HepG2 (cell line): Measurements from ENCODE around the gene ZNF792. TPM values are rescaled to one million over a fixed set of nuclear protein-coding genes. Genes with fewer than 3 reads are reported as not detected.
A peak's percentile ranks its signal among the peaks of the same experiment; 100 is the strongest.

Source experiments
- BHLHE40 ChIP-seq: IDR thresholded peaks from 2 replicates; pipeline ENCODE4 v1.6.1; 2011; ENCODE audit warnings: low read length, improper control_type of control experiment
- ETV6 ChIP-seq: sonication (generic); formaldehyde crosslinking; conservative IDR thresholded peaks from 2 replicates; pipeline ENCODE4 v1.4.0; 2020; ENCODE audit warnings: missing genetic modification reagents
- HNRNPK ChIP-seq: fragments of 200-400 bp; formaldehyde crosslinking; IDR thresholded peaks from 2 replicates; pipeline ENCODE4 v1.6.1; 2018; ENCODE audit warnings: low read length, low read depth, moderate library complexity, mild to moderate bottlenecking; ENCODE audit not compliant: poor library complexity, severe bottlenecking
- HOXA9 ChIP-seq: sonication (generic); formaldehyde crosslinking; IDR thresholded peaks from 2 replicates; pipeline ENCODE4 v1.8.1; 2022; ENCODE audit warnings: missing genetic modification reagents, mild to moderate bottlenecking, moderate library complexity, borderline replicate concordance
- MED1 ChIP-seq: sonication (generic); formaldehyde crosslinking; IDR thresholded peaks from 2 replicates; pipeline ENCODE4 v1.4.0; 2020; ENCODE audit warnings: missing genetic modification reagents
- MED8 ChIP-seq: sonication (generic); formaldehyde crosslinking; IDR thresholded peaks from 2 replicates; pipeline ENCODE4 v1.8.1; 2023; ENCODE audit warnings: mild to moderate bottlenecking, missing genetic modification reagents; ENCODE audit not compliant: insufficient replicate concordance
- MTA3 ChIP-seq: sonication (generic); formaldehyde crosslinking; IDR thresholded peaks from 2 replicates; pipeline ENCODE4 v1.4.0; 2020; ENCODE audit warnings: missing genetic modification reagents
- NFYC ChIP-seq: IDR thresholded peaks from 2 replicates; pipeline ENCODE4 v1.6.1; 2016; ENCODE audit warnings: missing genetic modification reagents, missing compliant biosample characterization
- PHF8 ChIP-seq: sonication (generic); formaldehyde crosslinking; IDR thresholded peaks from 2 replicates; pipeline ENCODE4 v1.5.0; 2020; ENCODE audit warnings: missing genetic modification reagents
- RARA ChIP-seq: IDR thresholded peaks from 2 replicates; pipeline ENCODE4 v1.6.1; 2016; ENCODE audit warnings: missing genetic modification reagents, missing compliant biosample characterization
- SRF ChIP-seq: IDR thresholded peaks from 2 replicates; pipeline ENCODE4 v1.6.1; 2011; ENCODE audit warnings: mild to moderate bottlenecking, low read depth, low read length, moderate library complexity
- TBX3 ChIP-seq: fragments of 450-650 bp; IDR thresholded peaks from 2 replicates; pipeline ENCODE4 v1.6.1; 2017; ENCODE audit warnings: antibody characterized with exemption, mild to moderate bottlenecking, inconsistent platforms, borderline replicate concordance
- ZNF17 ChIP-seq: sonication (generic); formaldehyde crosslinking; IDR thresholded peaks from 2 replicates; pipeline ENCODE4 v1.5.0; 2020; ENCODE audit warnings: mild to moderate bottlenecking, missing genetic modification reagents
- ZNF224 ChIP-seq: sonication (generic); formaldehyde crosslinking; IDR thresholded peaks from 2 replicates; pipeline ENCODE4 v1.5.0; 2020; ENCODE audit warnings: mild to moderate bottlenecking, missing genetic modification reagents
- ZNF282 ChIP-seq: fragments of 450-650 bp; IDR thresholded peaks from 2 replicates; pipeline ENCODE4 v1.6.1; 2018; ENCODE audit not compliant: partially characterized antibody
- ZNF501 ChIP-seq: sonication (generic); formaldehyde crosslinking; IDR thresholded peaks from 2 replicates; pipeline ENCODE4 v1.5.1; 2020; ENCODE audit warnings: mild to moderate bottlenecking, moderate library complexity, missing genetic modification reagents
- ZNF616 ChIP-seq: sonication (generic); formaldehyde crosslinking; IDR thresholded peaks from 2 replicates; pipeline ENCODE4 v1.5.0; 2020; ENCODE audit warnings: low read depth, mild to moderate bottlenecking, missing genetic modification reagents
- polyA plus RNA-seq, 8 experiments: library from polyadenylated mRNA; depleted of rRNA in 3 of 8; stranded (reverse) in 7 of 8; unstranded in 1 of 8; fragments of >200 nt; fragmentation: Illumina TruSeq in 4 of 8; extraction: Trizol in 4 of 8; gene quantifications; 2 replicates each; pipeline versions ENCODE4 v1.2.1 to v1.2.3, GENCODE V29; 2011 to 2016; ENCODE audit warnings: low read depth in 4 of 8, missing spikeins in 1 of 8, mixed read lengths in 1 of 8; ENCODE audit not compliant: insufficient read depth in 1 of 8
- total RNA-seq, 5 experiments: library from RNA; depleted of rRNA; stranded (reverse); fragments of >200 nt; fragmentation: Illumina TruSeq; extraction: Trizol; gene quantifications; 2 replicates each; pipeline ENCODE4 v1.2.3, GENCODE V29; 2016; ENCODE audit warnings: low read depth in 1 of 5
- TF ChIP-seq, protein P1 (sequence below): sonication (generic); formaldehyde crosslinking; IDR thresholded peaks from 2 replicates; pipeline ENCODE4 v1.8.1; 2022; ENCODE audit warnings: mild to moderate bottlenecking, missing genetic modification reagents
- TF ChIP-seq, protein P2 (sequence below): sonication (generic); formaldehyde crosslinking; IDR thresholded peaks from 2 replicates; pipeline ENCODE4 v1.4.0; 2020; ENCODE audit warnings: missing genetic modification reagents, borderline replicate concordance
- TF ChIP-seq, protein P3 (sequence below): sonication (generic); formaldehyde crosslinking; IDR thresholded peaks from 2 replicates; pipeline ENCODE4 v1.8.0; 2022; ENCODE audit warnings: missing genetic modification reagents, mild to moderate bottlenecking, inconsistent platforms, borderline replicate concordance
- TF ChIP-seq, protein P4 (sequence below): sonication (generic); formaldehyde crosslinking; IDR thresholded peaks from 2 replicates; pipeline ENCODE4 v1.4.0; 2020; ENCODE audit warnings: missing genetic modification reagents, mild to moderate bottlenecking, borderline replicate concordance

Gene ZNF792
- total and polyA plus RNA-seq, 2 of the 13 experiments (the other 11 are each of a cell fraction or from before 2014, with no cell fraction given), result 5.5 to 11.5 TPM

DNA sequence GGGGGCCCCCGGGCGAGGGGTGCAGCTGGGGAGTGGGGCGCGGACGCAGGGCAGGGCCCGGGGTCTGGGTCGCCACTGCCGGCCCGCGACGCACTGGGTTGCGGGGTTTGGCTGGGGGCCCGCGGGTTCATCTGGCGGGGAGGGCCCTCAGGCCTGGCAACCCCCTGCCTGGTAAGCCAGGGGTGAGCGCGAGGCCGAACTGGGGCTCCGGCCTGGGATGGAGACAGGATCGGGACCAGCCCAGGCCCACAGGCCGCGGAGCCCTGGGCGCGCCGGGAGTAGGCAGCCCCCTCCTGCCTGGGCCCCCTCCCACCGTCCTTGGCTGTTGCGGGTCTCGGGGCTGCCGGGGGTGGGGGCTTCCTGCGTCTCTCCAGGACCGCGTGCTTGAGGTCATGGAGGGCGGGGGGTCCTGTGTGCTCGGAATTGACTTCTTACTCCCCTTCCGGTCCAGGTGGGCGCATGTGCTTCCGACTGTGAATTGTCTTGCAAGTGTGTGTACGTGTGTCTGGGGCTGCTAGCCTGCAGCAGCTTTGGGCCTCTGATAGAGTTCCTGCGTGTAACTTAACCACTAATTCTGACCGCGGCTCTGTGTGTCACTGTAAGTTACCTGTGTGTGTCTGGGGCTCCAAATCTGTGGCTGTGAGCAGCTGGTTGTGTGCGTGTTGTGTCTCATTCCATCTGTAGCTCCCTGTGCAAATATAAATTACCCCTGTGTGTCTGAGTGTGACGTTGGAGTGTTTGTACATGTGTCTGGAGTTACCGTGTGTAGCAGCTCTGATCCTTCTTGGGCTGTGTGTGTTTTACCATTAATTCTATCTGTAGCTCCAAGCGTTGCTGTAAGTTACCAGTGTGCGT, 36.8 kb upstream of the ZNF792 start (continued):
- TF ChIP-seq BHLHE40 (no peak), HNRNPK (peak; percentile 48), ZNF282 (no peak), NFYC (CRISPR knock-in tag) (no peak), ZNF224 (CRISPR knock-in tag) (no peak), MTA3 (CRISPR knock-in tag) (no peak), MED8 (CRISPR knock-in tag) (no peak), TBX3 (no peak), ZNF17 (CRISPR knock-in tag) (no peak), MED1 (no peak), ZNF616 (CRISPR knock-in tag) (no peak), HOXA9 (CRISPR knock-in tag) (no peak), SRF (no peak), PHF8 (peak; percentile 53; the same call in 1 of the 2 replicates), ZNF501 (CRISPR knock-in tag) (peak; percentile 17; the same call in 1 of the 2 replicates), ETV6 (CRISPR knock-in tag) (no peak), RARA (CRISPR knock-in tag) (0 out of 2 replicates have a peak, but pooled peaks have one; percentile 19)
- TF ChIP-seq, protein P1, sequence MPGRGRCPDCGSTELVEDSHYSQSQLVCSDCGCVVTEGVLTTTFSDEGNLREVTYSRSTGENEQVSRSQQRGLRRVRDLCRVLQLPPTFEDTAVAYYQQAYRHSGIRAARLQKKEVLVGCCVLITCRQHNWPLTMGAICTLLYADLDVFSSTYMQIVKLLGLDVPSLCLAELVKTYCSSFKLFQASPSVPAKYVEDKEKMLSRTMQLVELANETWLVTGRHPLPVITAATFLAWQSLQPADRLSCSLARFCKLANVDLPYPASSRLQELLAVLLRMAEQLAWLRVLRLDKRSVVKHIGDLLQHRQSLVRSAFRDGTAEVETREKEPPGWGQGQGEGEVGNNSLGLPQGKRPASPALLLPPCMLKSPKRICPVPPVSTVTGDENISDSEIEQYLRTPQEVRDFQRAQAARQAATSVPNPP (CRISPR knock-in tag), result no peak
- TF ChIP-seq, protein P2, sequence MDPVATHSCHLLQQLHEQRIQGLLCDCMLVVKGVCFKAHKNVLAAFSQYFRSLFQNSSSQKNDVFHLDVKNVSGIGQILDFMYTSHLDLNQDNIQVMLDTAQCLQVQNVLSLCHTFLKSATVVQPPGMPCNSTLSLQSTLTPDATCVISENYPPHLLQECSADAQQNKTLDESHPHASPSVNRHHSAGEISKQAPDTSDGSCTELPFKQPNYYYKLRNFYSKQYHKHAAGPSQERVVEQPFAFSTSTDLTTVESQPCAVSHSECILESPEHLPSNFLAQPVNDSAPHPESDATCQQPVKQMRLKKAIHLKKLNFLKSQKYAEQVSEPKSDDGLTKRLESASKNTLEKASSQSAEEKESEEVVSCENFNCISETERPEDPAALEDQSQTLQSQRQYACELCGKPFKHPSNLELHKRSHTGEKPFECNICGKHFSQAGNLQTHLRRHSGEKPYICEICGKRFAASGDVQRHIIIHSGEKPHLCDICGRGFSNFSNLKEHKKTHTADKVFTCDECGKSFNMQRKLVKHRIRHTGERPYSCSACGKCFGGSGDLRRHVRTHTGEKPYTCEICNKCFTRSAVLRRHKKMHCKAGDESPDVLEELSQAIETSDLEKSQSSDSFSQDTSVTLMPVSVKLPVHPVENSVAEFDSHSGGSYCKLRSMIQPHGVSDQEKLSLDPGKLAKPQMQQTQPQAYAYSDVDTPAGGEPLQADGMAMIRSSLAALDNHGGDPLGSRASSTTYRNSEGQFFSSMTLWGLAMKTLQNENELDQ (CRISPR knock-in tag), result no peak
- TF ChIP-seq, protein P3, sequence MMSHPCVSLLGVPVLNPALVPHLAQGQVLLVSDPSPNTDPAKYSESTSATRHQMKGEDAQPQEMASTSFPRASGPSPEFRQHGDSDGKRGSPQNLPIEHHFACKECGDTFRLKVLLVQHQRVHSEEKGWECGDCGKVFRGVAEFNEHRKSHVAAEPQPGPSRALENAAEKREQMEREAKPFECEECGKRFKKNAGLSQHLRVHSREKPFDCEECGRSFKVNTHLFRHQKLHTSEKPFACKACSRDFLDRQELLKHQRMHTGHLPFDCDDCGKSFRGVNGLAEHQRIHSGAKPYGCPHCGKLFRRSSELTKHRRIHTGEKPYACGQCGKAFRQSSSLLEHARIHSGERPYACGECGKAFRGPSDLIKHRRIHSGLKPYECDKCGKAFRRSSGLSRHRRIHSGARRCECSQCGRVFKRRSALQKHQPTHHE (CRISPR knock-in tag), result no peak
- TF ChIP-seq, protein P4, sequence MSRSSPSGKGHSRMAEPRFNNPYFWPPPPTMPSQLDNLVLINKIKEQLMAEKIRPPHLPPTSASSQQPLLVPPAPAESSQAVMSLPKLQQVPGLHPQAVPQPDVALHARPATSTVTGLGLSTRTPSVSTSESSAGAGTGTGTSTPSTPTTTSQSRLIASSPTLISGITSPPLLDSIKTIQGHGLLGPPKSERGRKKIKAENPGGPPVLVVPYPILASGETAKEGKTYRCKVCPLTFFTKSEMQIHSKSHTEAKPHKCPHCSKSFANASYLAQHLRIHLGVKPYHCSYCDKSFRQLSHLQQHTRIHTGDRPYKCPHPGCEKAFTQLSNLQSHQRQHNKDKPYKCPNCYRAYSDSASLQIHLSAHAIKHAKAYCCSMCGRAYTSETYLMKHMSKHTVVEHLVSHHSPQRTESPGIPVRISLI (CRISPR knock-in tag), result no peak
